NCI-H510A treated with DMSO at 0.1 percent for 48 hours (cell line): Measurements from ENCODE around the gene MAGI2.

Experiments used
- DNase-seq: peaks from one replicate; lab custom pipeline; 2025; lab: John Stamatoyannopoulos, UW

Gene MAGI2

DNA sequence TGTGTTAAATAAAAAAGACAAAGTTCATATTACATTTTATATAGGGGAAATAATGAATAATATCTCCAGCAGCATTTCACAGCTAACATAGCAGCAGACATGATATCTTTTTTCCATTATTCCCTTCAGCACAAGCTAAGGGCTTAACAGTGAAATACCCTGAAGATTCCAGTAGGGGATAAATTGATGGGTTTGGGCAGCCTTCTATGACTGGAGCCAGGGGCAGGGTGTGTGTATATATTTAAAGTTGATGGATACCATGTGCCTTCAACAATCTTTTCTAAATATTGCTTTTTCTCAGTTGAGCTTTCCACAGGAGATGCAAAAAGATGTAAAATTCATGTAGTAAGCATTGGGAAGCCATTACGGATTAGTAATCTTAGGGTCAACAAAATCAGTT is 151.2 kb downstream of the MAGI2 start:
- DNase-seq = no peak

DNA sequence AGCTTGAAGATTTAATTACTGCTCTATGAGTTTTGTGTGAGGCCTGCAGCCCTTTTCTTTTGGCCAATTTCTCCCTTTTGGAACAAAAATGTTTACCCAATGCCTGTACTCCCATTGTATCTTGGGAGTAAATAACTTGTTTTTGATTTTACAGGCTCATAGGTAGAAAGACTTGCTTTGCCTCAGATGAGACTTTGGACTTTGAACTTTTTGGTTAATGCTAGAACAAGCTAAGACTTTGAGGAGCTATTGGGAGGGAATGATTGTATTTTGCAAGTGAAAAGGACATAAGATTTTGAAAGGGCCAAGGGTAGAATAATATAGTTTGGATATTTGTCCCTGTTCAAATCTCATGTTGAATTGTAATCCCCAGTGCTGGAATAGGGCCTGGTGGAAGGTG is 152.0 kb downstream of the MAGI2 start:
- DNase-seq = no peak

GRCh38 chr7:79300573-79300972 is 152.9 kb downstream of the MAGI2 start:
- DNase-seq = no peak

GRCh38 chr7:79298145-79298760 is 155.2 kb downstream of the MAGI2 start:
- peak; percentile 21 for DNase-seq

- no peak for DNase-seq
These were observed 156.7 kb downstream of the MAGI2 start for GRCh38 chr7:79296553-79297320.

- peak; percentile 30 for DNase-seq
These were observed 159.8 kb downstream of the MAGI2 start for GRCh38 chr7:79293655-79294142.

- no peak for DNase-seq
These were observed 160.6 kb downstream of the MAGI2 start for GRCh38 chr7:79292834-79293233.

DNA sequence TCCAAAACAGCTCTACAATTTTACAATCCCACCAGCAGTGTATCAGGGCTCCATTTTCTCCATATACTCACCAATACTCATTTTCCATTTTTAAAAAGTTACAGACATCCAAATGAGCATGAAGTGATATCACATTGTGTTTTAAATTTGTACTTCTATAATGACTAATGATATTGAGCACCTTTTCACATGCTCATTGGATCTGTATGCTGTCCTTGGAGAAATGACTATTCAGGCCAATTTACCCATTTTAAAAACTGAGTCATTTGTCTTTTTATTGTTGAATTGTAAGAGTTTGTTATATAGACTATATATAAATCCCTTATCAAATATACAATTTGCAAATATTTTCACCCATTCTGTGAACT is 162.0 kb downstream of the MAGI2 start:
- no peak for DNase-seq

DNA sequence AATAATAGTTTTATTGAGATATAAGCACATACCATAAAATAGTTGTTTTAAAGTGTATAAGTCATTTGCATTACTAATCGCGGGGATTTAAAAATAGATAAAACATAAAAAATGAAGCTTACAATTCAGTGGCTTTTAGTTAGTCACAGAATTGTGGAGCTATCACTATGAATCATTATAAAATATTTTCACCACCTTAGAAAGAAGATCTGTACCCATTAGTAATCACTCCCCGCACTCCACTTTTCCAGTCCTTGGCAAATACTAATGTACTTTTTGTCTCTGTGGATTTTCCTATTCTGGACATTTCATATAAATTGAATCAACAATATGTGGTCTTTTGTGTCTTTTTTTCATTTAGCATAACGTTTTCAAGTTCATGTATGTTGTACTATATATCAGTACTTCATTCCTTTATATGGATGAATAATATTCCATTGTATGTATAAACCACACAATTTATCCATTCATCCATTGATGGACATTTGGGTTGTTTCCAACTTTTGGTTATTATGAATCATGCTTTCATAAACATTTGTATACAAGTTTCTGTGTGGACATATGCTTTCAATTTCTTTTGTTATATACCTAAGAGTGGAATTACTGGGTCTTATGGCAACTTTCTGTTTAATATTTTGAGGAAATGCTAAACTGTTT is 162.5 kb downstream of the MAGI2 start:
- DNase-seq = no peak

GRCh38 chr7:79290398-79290797 is 163.1 kb downstream of the MAGI2 start:
- no peak for DNase-seq

DNA sequence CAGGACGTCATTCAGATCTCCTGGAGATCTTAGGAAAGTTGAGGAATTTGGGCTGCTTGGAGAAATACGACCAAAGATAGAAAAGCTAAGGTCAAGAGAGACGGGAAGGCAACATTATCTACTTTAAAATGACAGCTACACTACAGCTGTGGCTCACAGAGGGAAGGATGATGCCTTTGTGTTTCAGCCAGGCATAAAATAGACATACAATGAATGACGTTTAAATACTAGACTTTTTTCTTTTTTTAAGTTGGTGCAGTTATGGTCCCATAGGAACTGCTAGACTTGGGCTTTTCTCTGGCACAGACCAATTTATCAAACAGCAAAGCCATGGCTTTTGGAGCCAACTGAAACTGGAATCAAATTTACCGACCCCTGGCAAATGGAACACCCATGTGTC is 164.8 kb downstream of the MAGI2 start:
- DNase-seq = no peak

DNA sequence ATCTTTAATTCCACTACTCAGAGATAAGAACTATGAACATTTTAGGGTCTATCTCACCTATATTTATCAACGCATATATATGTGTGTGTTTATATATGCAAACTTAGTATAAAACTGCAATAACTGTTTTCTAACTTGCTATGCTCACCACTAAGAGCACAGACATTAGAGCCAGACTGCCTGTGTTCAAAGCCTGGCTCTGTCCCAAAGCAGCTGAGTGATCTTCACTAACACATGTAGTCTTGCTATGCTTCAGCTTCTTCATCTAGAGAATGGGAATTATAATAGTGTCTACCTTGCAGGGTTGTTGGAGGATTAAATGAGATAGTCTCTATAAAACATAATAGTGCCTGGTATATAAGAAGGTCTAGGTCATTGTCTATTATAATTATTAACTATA is 165.5 kb downstream of the MAGI2 start:
- DNase-seq = no peak

- no peak for DNase-seq
These were observed 167.3 kb downstream of the MAGI2 start for GRCh38 chr7:79286181-79286580.

DNA sequence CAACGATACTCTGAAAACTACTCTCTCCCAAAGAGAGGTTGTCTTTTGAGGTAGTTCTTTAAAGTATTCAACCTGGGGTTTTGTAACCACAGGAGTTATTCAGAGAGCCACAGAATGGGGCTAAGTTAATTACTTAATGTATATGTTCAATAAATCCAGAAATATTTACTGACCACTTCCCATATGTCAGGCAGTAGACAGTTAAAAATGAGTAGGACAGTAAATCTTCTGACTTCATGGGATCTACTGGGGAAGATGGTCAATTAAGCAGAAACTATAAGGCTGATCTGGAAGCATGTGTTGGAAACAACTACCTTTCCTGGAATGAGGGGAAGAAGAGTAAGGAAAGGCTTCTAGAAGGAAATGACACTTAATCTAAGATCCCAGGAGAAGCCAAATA is 167.7 kb downstream of the MAGI2 start:
- no peak for DNase-seq

DNA sequence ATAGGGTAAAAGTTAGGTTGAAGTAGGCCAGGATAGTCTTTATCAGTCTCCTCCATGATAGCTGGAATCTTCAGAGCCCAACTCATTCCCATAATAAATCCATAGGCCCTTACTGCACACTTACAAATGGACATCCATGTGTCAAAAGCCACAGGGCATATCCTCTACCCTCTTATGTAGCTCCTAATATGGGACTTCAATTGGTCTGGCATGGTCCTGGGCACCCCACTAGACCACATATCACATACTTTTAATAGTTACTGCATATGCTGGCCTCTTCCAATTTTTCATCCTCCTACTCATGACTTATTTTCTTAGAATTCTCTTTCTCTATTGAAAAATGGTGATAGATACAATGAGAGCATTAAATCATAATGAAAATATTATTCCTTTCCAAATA is 169.3 kb downstream of the MAGI2 start:
- DNase-seq = no peak

GRCh38 chr7:79282882-79283602 is 170.4 kb downstream of the MAGI2 start:
- no peak for DNase-seq

- DNase-seq = peak; percentile 22
These were observed 171.3 kb downstream of the MAGI2 start for GRCh38 chr7:79282070-79282694.

DNA sequence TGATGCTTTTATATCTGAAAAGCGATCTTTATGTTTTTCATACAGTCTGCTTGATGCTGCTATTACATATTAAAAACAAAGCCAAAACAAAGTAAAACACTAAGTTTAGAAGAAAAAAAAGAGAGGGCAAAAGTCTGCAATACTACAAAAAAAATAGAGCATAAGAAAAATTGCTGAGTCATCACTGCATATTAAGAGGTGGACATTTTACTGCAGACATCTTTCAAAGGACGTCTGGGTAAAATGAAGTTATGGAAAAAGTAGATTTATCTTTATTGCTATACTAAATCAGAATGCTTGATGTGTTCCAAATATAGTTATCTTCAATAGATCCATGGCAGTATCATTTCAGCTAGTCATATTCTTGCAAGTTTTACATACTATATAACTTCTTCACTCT is 172.0 kb downstream of the MAGI2 start:
- no peak for DNase-seq

- no peak for DNase-seq
These were observed 180.5 kb downstream of the MAGI2 start for GRCh38 chr7:79272938-79273337.

GRCh38 chr7:79272066-79272669 is 181.3 kb downstream of the MAGI2 start:
- DNase-seq = peak; percentile 51

- DNase-seq = no peak
These were observed 184.7 kb downstream of the MAGI2 start for GRCh38 chr7:79268730-79269129.

- DNase-seq = no peak
These were observed 194.6 kb downstream of the MAGI2 start for GRCh38 chr7:79258826-79259225.
